Choroid plexus epithelial cell (primary cell): ENCODE results near the gene LNX1.

Experiments used
- DNase-seq: peaks from one replicate; pipeline ENCODE4 v3.0.0-alpha.2; 2010; ENCODE audit warnings: low read depth
- H3K4me3 ChIP-seq: 2 replicates; pipeline ENCODE4 v1.5.1; 2011; ENCODE audit warnings: low read depth, mild to moderate bottlenecking, control low read depth, low read length, moderate library complexity
- CTCF ChIP-seq: conservative IDR thresholded peaks from 2 replicates; pipeline ENCODE4 v1.5.1; 2011; ENCODE audit warnings: low read depth, mild to moderate bottlenecking, control low read depth, inconsistent platforms, low read length, moderate library complexity

The LNX1 gene

DNA sequence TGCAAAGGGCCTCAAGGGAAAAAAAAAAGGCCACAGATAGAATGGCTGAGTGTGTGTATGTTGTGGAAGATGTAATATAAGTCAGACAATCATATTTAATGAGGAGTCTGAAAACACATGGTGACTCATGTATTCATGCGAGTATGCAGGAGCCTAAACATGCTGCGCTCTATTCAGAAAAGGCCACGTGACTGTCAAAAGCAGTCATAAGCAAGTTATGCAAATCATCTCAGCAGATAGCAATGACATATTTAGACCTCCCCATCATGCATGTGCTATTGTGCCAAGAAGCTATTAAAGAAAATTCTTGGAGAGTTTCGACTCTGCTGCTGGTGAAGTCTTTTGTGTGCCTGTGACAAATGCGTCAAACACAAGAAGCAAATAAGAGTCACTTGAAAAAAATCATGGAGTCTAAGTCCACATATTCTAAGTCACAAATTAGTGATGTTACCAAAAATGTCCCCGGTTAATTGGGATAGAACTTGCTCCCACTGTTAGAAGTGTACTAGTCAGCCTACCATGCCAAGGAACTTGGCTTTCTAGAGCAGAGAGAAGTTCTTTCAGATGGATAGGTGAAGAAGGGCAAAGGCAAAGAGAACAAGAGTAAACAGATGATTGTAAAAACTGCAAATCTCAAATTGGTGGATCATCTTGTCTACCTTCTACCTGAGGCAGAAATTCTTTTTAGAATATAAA is 5.0 kb downstream of the LNX1 start:
- DNase-seq = peak; percentile 92
- H3K4me3 ChIP-seq = no peak overlapping the region
- TF ChIP-seq CTCF = no peak

DNA sequence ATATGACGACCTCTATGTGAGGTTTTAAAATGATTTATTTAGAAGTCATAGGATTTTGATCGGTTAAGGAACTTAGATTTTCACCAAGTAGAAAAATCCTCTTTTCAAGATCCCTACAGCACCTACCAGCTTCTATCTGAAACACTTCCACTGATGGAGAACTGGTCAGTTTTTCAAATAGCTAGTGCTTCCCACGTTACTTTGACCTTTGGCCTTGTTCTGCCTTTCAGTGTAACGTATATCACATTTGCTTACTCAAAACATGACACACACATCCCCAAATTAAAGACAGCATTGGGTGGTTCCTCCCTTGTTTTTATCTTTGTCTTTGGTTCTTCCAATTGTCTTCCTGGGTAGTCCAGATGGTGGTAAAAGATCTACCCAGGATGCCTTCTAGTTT is 6.6 kb downstream of the LNX1 start:
- DNase-seq = no peak
- TF ChIP-seq CTCF = no peak
- H3K4me3 ChIP-seq = no peak overlapping the region

GRCh38 chr4:53583513-53583912 is 7.8 kb downstream of the LNX1 start:
- no peak for TF ChIP-seq CTCF
- H3K4me3 ChIP-seq = no peak overlapping the region
- DNase-seq = no peak

GRCh38 chr4:53582194-53582593 is 9.1 kb downstream of the LNX1 start:
- no peak overlapping the region for H3K4me3 ChIP-seq
- no peak for TF ChIP-seq CTCF
- DNase-seq = no peak

- DNase-seq = no peak
- TF ChIP-seq CTCF = no peak
- no peak overlapping the region for H3K4me3 ChIP-seq
These were observed 11.0 kb downstream of the LNX1 start for GRCh38 chr4:53580274-53580673.

- no peak for DNase-seq
- TF ChIP-seq CTCF = no peak
- H3K4me3 ChIP-seq = no peak overlapping the region
These were observed 11.5 kb downstream of the LNX1 start for GRCh38 chr4:53579826-53580225.

DNA sequence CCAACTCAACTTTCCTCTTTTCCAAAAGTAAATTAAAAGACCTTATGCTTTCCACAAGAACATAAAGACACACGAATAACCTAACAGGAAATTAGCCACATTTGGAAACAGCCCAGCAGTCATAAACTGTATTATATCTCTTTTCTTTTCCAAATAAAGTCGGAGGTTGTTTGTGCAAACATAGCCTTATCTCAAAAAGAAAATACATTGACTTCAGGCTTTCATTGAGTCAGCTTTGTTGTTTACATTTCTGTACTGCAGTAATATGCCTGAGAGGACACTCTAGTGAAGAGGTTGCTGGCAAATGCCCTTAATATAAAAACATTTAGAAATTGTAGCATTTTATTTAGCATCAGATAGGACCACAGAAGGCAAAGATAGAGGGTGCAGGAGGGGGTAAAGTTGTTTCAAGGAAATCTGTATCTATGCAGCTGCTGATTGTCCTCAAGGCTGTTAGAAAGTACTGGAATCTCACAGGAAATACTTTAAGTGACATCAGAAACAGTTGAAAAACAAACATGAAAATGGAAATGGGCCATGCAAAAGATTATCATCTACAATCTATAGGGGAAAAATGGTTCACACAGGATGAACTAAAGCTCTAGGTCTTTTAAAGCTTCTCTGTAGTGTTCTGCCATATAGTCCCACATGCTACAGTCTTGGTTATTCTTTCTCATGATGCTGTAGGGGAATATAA is 14.5 kb downstream of the LNX1 start:
- H3K4me3 ChIP-seq = no peak overlapping the region
- DNase-seq = peak; percentile 66
- TF ChIP-seq CTCF = no peak
